K562 (cell line): ENCODE results near the gene BGN. TPM values are rescaled to one million over a fixed set of nuclear protein-coding genes. Genes with fewer than 3 reads are reported as not detected.
A peak's percentile ranks its signal among the peaks of the same experiment; 100 is the strongest.

Experiments
- ATAC-seq: fragments of 200-7000 bp; cut with Tn5 transposase; 3 replicates; pipeline ENCODE4 v1.9.1; 2020; ENCODE audit warnings: moderate library complexity
- BruUV-seq: library from RNA; stranded (reverse); fragments of 400-500 nt; replicated peaks from 2 replicates; lab custom pipeline; 2021; lab: Mats Ljungman, UMichigan
- CTCF ChIA-PET: fragments of 300-600 bp; formaldehyde crosslinking; extraction: SDS; loops from one replicate; lab custom pipeline; 2021; ENCODE audit warnings: low intra/inter-chr PET ratio; lab: Yijun Ruan, JAX
- POLR2A ChIA-PET: fragments of 300-600, 350-650 bp; sonication (Branson Sonifier 250); formaldehyde crosslinking; extraction: SDS; loops from one replicate; lab custom pipeline; 2021; ENCODE audit warnings: antibody characterized with exemption, inconsistent platforms; lab: Yijun Ruan, JAX
- DNase-seq, 4 experiments: peaks; one replicate each; pipeline versions ENCODE4 v3.0.0 to v3.0.0-alpha.2; 2011 to 2018; ENCODE audit warnings: low spot score in 3 of 4, mixed read lengths in 3 of 4; ENCODE audit errors: extremely low read depth in 1 of 4
- FAIRE-seq: peaks from 2 replicates; lab custom pipeline; 2011; peaks lifted over from hg19 to GRCh38; lab: Jason Lieb, UNC
- H2AFZ ChIP-seq: 2 replicates; pipeline ENCODE4 v1.6.0; 2011; ENCODE audit warnings: low read depth, low read length, control low read depth, inconsistent platforms
- H3K27ac ChIP-seq: fragments of 200-600 bp; 3 replicates; pipeline ENCODE4 v1.8.0; 2011; ENCODE audit warnings: low read depth, mild to moderate bottlenecking, control low read depth, inconsistent platforms, low read length, moderate library complexity, mixed read lengths; ENCODE audit errors: extremely low read depth
- H3K27me3 ChIP-seq, 2 experiments: fragments of 300-600 bp in 1 of 2; 2 replicates in 1 of 2; 3 replicates in 1 of 2; pipeline versions ENCODE4 v1.6.0 to v1.8.0; 2011; ENCODE audit warnings: inconsistent platforms in 2 of 2, low read length in 2 of 2, mild to moderate bottlenecking in 1 of 2, mixed read lengths in 1 of 2, moderate library complexity in 1 of 2; ENCODE audit not compliant: control insufficient read depth in 2 of 2, insufficient read depth in 2 of 2
- H3K36me3 ChIP-seq: fragments of 300-600 bp; 3 replicates; pipeline ENCODE4 v1.8.0; 2011; ENCODE audit warnings: mild to moderate bottlenecking, low read length, inconsistent platforms; ENCODE audit not compliant: control insufficient read depth, insufficient read depth
- H3K4me1 ChIP-seq, 2 experiments: fragments of 200-600 bp in 1 of 2; replicated peaks in 1 of 2; 2 replicates in 1 of 2; 3 replicates in 1 of 2; pipeline versions ENCODE4 v1.5.1 to v1.8.0; 2011; ENCODE audit warnings: inconsistent platforms in 2 of 2, low read length in 2 of 2, mild to moderate bottlenecking in 1 of 2, mixed read lengths in 1 of 2, moderate library complexity in 1 of 2; ENCODE audit not compliant: control insufficient read depth in 2 of 2, insufficient read depth in 2 of 2
- H3K4me2 ChIP-seq: 2 replicates; pipeline ENCODE4 v1.6.1; 2011; ENCODE audit warnings: low read length, control low read depth, inconsistent platforms, mixed read lengths; ENCODE audit not compliant: insufficient read depth
- H3K4me3 ChIP-seq: fragments of 200-600 bp; sonication (generic), shearing (Covaris generic); 2 replicates; pipeline ENCODE4 v1.5.1; 2016; ENCODE audit warnings: control low read depth, inconsistent platforms
- H3K79me2 ChIP-seq: fragments of 200-600 bp; 3 replicates; pipeline ENCODE4 v1.8.0; 2011; ENCODE audit warnings: low read length, inconsistent platforms; ENCODE audit not compliant: control insufficient read depth, insufficient read depth
- H3K9ac ChIP-seq, 2 experiments: 2 replicates each; pipeline versions ENCODE4 v1.6.0 to v1.6.1; 2011; ENCODE audit warnings: low read depth in 2 of 2, low read length in 2 of 2, control low read depth in 1 of 2, inconsistent platforms in 1 of 2, mild to moderate bottlenecking in 1 of 2, mixed read lengths in 1 of 2; ENCODE audit not compliant: insufficient read depth in 1 of 2
- H3K9me1 ChIP-seq: one replicate; pipeline ENCODE4 v1.6.0; 2011; ENCODE audit warnings: inconsistent platforms, mild to moderate bottlenecking, low read length, moderate library complexity; ENCODE audit not compliant: control insufficient read depth, insufficient read depth
- H3K9me3 ChIP-seq: replicated peaks from 2 replicates; pipeline ENCODE4 v1.5.1; 2011; ENCODE audit warnings: low read depth, low read length, inconsistent platforms; ENCODE audit not compliant: control insufficient read depth, insufficient read depth
- H4K20me1 ChIP-seq: replicated peaks from 2 replicates; pipeline ENCODE4 v1.6.1; 2011; ENCODE audit warnings: low read length, inconsistent platforms, mixed read lengths; ENCODE audit not compliant: control insufficient read depth, insufficient read depth
- KLF6 ChIP-seq: fragments of 250-450 bp; sonication (Bioruptor Pico); IDR thresholded peaks from 2 replicates; pipeline ENCODE4 v1.4.0; 2020; ENCODE audit warnings: mild to moderate bottlenecking, moderate library complexity, borderline replicate concordance
- RBM25 ChIP-seq: fragments of 200-400 bp; formaldehyde crosslinking; IDR thresholded peaks from 2 replicates; pipeline ENCODE4 v1.6.1; 2018; ENCODE audit warnings: low read length, low read depth, moderate library complexity; ENCODE audit not compliant: severe bottlenecking
- ZHX1 ChIP-seq: fragments of 150-350 bp; conservative IDR thresholded peaks from 2 replicates; pipeline ENCODE4 v1.6.1; 2014; ENCODE audit warnings: low read length
- WGBS: fragments of 100-300 bp; shearing (Covaris generic); methylation state at CpG from one replicate; pipeline ENCODE4 v1.1.6; 2016; ENCODE audit warnings: low coverage, mixed read lengths; ENCODE audit not compliant: insufficient coverage; ENCODE audit errors: missing lambda C conversion rate; 5-methylcytosine and 5-hydroxymethylcytosine counted together
- in situ Hi-C: fragments of 300-500 bp; cut with MboI; formaldehyde crosslinking; loops from 4 replicates; pipeline ENCODE4 v1.15.0; 2018; ENCODE audit warnings: inconsistent platforms, mixed read lengths
- intact Hi-C: fragments of 100-400 bp; cut with micrococcal nuclease; formaldehyde crosslinking; loops from 2 replicates; pipeline ENCODE4 v1.14.2; 2022
- polyA plus RNA-seq, 8 experiments: library from polyadenylated mRNA; depleted of rRNA in 4 of 8; stranded (reverse) in 5 of 8; unstranded in 3 of 8; fragments of >200 nt; fragmentation: Nextera tagmentation in 2 of 8; fragmentation: Illumina TruSeq in 1 of 8; extraction: Ambion mirVana in 2 of 8; extraction: Trizol in 1 of 8; gene quantifications; 2 replicates each; pipeline versions ENCODE4 v1.2.1 to v1.2.3, GENCODE V29; 2011 to 2014; ENCODE audit warnings: inconsistent platforms in 1 of 8, missing spikeins in 1 of 8
- total RNA-seq, 7 experiments: library from RNA; depleted of rRNA in 6 of 7; stranded (reverse); fragments of >200 nt in 6 of 7; fragmentation: Illumina TruSeq in 2 of 7; extraction: Trizol in 2 of 7; gene quantifications; 2 replicates each; pipeline versions ENCODE4 v1.2.1 to v1.2.3, GENCODE V29; 2011 to 2021; ENCODE audit warnings: low replicate concordance in 1 of 7

Gene BGN
- total and polyA plus RNA-seq, 9 of the 15 experiments (the other 6 are each of a cell fraction or from before 2014, with no cell fraction given) = 0.11 TPM; not detected in 8

GRCh38 chrX:153449368-153450113, 45.2 kb upstream of the BGN start:
- Histone ChIP-seq H2AFZ (no peak overlapping the region), H3K79me2 (no peaks in the 10 kb centered on the region), H3K27ac (no peak overlapping the region), H3K36me3 (peaks cover 32% of the 10 kb centered on the region; the same call in 2 of the 3 replicates), H3K4me3 (no peak overlapping the region), H3K4me1 (peaks cover 0 to 28% of the 10 kb centered on the region in 2 experiments; a peak in 2 of 5 replicates), H3K9ac (peak overlapping the region in 1 of 2 experiments; percentile 35; a peak in 1 of 4 replicates)
- ChIA-PET POLR2A (interaction anchor here (0.6 kb wide), 1 partner anchor 627 kb away, joined by 3 read pairs; no protein-coding TSS in a partner anchor), CTCF (no interaction called here)
- FAIRE-seq = no peak
- WGBS = 75% methylated on average over 7 of the region's 15 CpGs
- TF ChIP-seq RBM25 (no peak), KLF6 (CRISPR knock-in tag) (no peak), ZHX1 (no peak)
- TF ChIP-seq, all 486 proteins: peak for 0
- Histone ChIP-seq H3K4me2 (no peak overlapping the region), H3K9me1 (no peaks in the 10 kb centered on the region), H3K9me3 (no peaks in the 10 kb centered on the region), H3K27me3 (no peaks in the 10 kb centered on the region), H4K20me1 (no peaks in the 10 kb centered on the region)
- intact Hi-C loops = no loop called here
- ATAC-seq = no peak
- DNase-seq = no peak
- no TSS peak for BruUV-seq
- in situ Hi-C loops = no loop called here
